NCI-H128 (cell line): ENCODE measurements around the gene OR11H1.
"Not testable (repeated sequence)": the region's sequence is repeated elsewhere in the genome, so short reads cannot be mapped to it uniquely, and the experiment has no call there.

Source experiments
- DNase-seq: peaks from one replicate; lab custom pipeline; 2025; ENCODE audit not compliant: unreplicated experiment; lab: John Stamatoyannopoulos, UW

OR11H1 gene

GRCh38 chr22:15527892-15528291 is at the start of gene OR11H1:
TSS of gene OR11H1 (plus strand) at chr22:15528192. CDS start at chr22:15528192, 0 bp downstream.
- not testable (repeated sequence) for DNase-seq

- not testable (repeated sequence) for DNase-seq
Observed at GRCh38 chr22:15509967-15510366, 18.0 kb upstream of the OR11H1 start.

GRCh38 chr22:15515896-15516295 is 12.1 kb upstream of the OR11H1 start:
- not testable (repeated sequence) for DNase-seq

GRCh38 chr22:15553767-15554166 is 25.8 kb downstream of the OR11H1 start:
- DNase-seq, result not testable (repeated sequence)

GRCh38 chr22:15563461-15563860 is 35.5 kb downstream of the OR11H1 start:
- not testable (repeated sequence) for DNase-seq

- DNase-seq, result not testable (repeated sequence)
Observed at GRCh38 chr22:15565063-15565462, 37.1 kb downstream of the OR11H1 start.
